Nephron (organoid): ENCODE measurements around the gene PERM1.
A peak's percentile ranks its signal among the peaks of the same experiment; 100 is the strongest.
"Not testable (repeated sequence)": the region's sequence is repeated elsewhere in the genome, so short reads cannot be mapped to it uniquely, and the experiment has no call there.

Experiments
- H3K27ac Mint-ChIP-seq, 3 experiments: 2 replicates each; pipeline ENCODE4 v1.8.0; 2020; ENCODE audit warnings: mixed read lengths in 3 of 3, mild to moderate bottlenecking in 2 of 3, moderate library complexity in 1 of 3
- H3K27me3 Mint-ChIP-seq: 2 replicates; pipeline ENCODE4 v1.8.0; 2021; ENCODE audit warnings: low read depth, mild to moderate bottlenecking, moderate library complexity, mixed read lengths
- H3K36me3 Mint-ChIP-seq: 2 replicates; pipeline ENCODE4 v1.8.0; 2020; ENCODE audit warnings: low read depth, mixed read lengths
- H3K4me1 Mint-ChIP-seq: 2 replicates; pipeline ENCODE4 v1.8.0; 2020; ENCODE audit warnings: mixed read lengths
- H3K4me3 Mint-ChIP-seq, 3 experiments: 2 replicates each; pipeline ENCODE4 v1.8.0; 2020; ENCODE audit warnings: mild to moderate bottlenecking in 3 of 3, mixed read lengths in 3 of 3, moderate library complexity in 2 of 3
- H3K9me3 Mint-ChIP-seq: 2 replicates; pipeline ENCODE4 v1.8.0; 2020; ENCODE audit warnings: mixed read lengths
- CTCF ChIP-seq, 3 experiments: fragments of 200-600 bp; sonication (generic); IDR thresholded peaks; one replicate each; pipeline ENCODE4 v1.5.0; 2021; ENCODE audit warnings: antibody characterized with exemption in 3 of 3; ENCODE audit not compliant: unreplicated experiment in 3 of 3

Gene PERM1

GRCh38 chr1:997993-998744 lies 16.3 kb upstream of the PERM1 start:
- Mint-ChIP-seq H3K4me1 (peaks cover 4% of the 10 kb centered on the region), H3K36me3 (no peaks in the 10 kb centered on the region), H3K4me3 (peak overlapping the region; percentile 77 to 81 (median 80)), H3K9me3 (peaks cover under 1% of the 10 kb centered on the region), H3K27me3 (peaks cover 20% of the 10 kb centered on the region), H3K27ac (no peak overlapping the region)
- TF ChIP-seq CTCF (IDR thresholded peaks at IDR 0.05; ENCODE audit: unreplicated experiment in 3 of 3) = no peak

DNA sequence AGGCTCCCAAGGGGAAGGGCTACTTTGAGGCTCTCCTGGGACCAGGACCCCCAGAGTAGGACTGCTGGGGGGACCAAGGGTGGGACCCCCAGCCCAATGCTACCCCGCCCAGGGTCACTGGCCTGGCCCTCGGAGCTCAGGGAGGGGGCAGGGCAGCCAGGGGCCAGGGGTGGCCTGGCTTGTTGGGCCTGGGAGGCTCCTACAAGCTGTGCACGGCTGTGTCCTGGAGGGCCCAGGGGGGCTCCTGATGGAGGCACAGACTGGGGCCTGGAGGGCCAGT lies 15.8 kb upstream of the PERM1 start:
- TF ChIP-seq CTCF (IDR thresholded peaks at IDR 0.05; ENCODE audit: unreplicated experiment in 3 of 3) = no peak
- H3K4me1 Mint-ChIP-seq = peaks cover 4% of the 10 kb centered on the region
- peak overlapping the region in 1 of 3 experiments; percentile 69 for H3K4me3 Mint-ChIP-seq
- no peak overlapping the region for H3K27ac Mint-ChIP-seq
- peaks cover 6% of the 10 kb centered on the region for H3K9me3 Mint-ChIP-seq
- H3K27me3 Mint-ChIP-seq = peaks cover 22% of the 10 kb centered on the region
- peaks cover 3% of the 10 kb centered on the region for H3K36me3 Mint-ChIP-seq

- H3K27ac Mint-ChIP-seq = peak overlapping the region in 1 of 3 experiments; percentile 54
- H3K4me1 Mint-ChIP-seq = peaks cover 4% of the 10 kb centered on the region
- H3K9me3 Mint-ChIP-seq = peaks cover 10% of the 10 kb centered on the region
- TF ChIP-seq CTCF (IDR thresholded peaks at IDR 0.05; ENCODE audit: unreplicated experiment in 3 of 3) = no peak
- H3K27me3 Mint-ChIP-seq = peaks cover 24% of the 10 kb centered on the region
- peaks cover 6% of the 10 kb centered on the region for H3K36me3 Mint-ChIP-seq
- peak overlapping the region; percentile 69 to 77 (median 76) for H3K4me3 Mint-ChIP-seq
Measured at GRCh38 chr1:996851-997712, 15.2 kb upstream of the PERM1 start.

DNA sequence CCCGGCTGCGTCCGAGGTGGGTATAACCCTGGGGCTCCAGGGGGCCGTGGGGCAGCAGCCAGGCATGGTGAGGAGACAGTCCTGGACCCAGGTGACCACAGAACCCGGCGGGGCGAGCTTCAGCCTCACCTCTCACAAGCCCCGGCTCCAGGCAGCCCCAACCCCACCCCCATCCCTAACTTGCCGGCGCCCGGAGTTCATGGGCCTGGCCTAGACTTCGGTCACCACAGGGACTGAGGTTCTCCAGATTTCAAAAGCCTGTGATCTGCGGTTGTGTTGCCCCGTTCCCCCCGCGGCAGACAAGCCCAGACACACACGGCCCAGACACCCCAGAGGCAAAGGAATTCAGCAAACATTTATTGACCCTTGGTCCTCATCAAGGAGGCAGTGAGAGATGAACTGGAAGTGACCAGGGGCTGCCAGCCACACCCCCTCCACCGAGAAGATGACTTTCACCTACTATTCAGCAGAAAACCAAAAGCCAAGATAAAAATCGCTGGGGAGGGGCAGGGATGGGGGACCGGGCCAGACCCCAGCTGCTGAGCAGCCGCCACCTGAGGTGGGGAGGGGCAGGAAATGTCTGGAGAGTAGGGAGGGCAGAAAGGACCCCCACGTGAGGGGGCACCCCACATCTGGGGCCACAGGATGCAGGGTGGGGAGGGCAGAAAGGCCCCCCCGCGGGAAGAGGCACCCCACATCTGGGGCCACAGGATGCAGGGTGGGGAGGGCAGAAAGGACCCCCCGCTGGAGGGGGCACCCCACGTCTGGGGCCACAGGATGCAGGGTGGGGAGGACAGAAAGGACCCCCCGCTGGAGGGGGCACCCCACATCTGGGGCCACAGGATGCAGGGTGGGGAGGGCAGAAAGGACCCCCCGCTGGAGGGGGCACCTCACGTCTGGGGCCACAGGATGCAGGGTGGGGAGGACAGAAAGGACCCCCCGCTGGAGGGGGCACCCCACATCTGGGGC lies 14.1 kb upstream of the PERM1 start:
- Mint-ChIP-seq H3K27ac (peak overlapping the region in 2 of 3 experiments; percentile 17 to 48), H3K27me3 (peaks cover 33% of the 10 kb centered on the region), H3K4me1 (peaks cover 4% of the 10 kb centered on the region), H3K4me3 (peak overlapping the region; percentile 68 to 72 (median 72)), H3K36me3 (peaks cover 6% of the 10 kb centered on the region), H3K9me3 (peaks cover 17% of the 10 kb centered on the region)
- TF ChIP-seq CTCF (IDR thresholded peaks at IDR 0.05; ENCODE audit: unreplicated experiment in 3 of 3) = no peak

DNA sequence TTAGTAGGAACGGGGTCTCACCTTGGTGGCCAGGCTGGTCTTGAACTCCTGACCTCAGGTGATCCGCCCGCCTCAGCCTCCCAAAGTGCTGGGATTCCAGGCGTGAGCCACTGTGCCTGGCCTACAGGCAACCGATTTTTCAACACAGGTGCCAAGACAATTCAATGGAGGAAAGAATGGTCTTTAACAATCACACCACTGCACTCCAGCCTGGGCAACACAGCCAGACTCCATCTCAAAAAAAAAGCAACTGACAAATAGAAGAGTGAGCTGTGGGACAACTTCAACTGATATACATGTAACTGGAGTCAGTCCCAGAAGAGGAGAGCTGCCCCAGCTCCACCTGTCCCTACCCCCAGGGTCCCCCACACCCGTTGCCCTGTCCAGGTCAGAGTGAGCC lies 12.7 kb upstream of the PERM1 start:
- Mint-ChIP-seq H3K9me3 (peaks cover 20% of the 10 kb centered on the region), H3K27me3 (peaks cover 43% of the 10 kb centered on the region)
- H3K4me3 Mint-ChIP-seq, H3K4me1 Mint-ChIP-seq, H3K36me3 Mint-ChIP-seq, H3K27ac Mint-ChIP-seq: not testable (repeated sequence)
